Vagina (tissue), 2 donors: Measurements from ENCODE around the gene IGSF23. TPM values are rescaled to one million over a fixed set of nuclear protein-coding genes. Genes with fewer than 3 reads are reported as not detected.
A peak's percentile ranks its signal among the peaks of the same experiment; 100 is the strongest.

ENCODE experiments used
- DNase-seq, 2 donors: peaks; one replicate each; pipeline ENCODE4 v3.0.0-alpha.2; 2017; ENCODE audit errors: extremely low spot score in 2 of 2
- H3K27ac ChIP-seq: fragments of 200-600 bp; sonication (generic); one replicate; pipeline ENCODE4 v1.5.1; 2019
- H3K27me3 ChIP-seq: fragments of 200-600 bp; sonication (generic); one replicate; pipeline ENCODE4 v1.5.1; 2019
- H3K36me3 ChIP-seq, 2 donors: fragments of 200-600 bp; sonication (generic); one replicate each; pipeline ENCODE4 v1.5.1; 2017 to 2019
- H3K4me1 ChIP-seq: fragments of 200-600 bp; sonication (generic); one replicate; pipeline ENCODE4 v1.5.1; 2019
- H3K4me3 ChIP-seq, 2 donors: fragments of 200-600 bp; sonication (generic); 1 replicate in 1 of 2; 2 replicates in 1 of 2; pipeline ENCODE4 v1.5.1; 2016 to 2019
- H3K9me3 ChIP-seq: fragments of 200-600 bp; sonication (generic); one replicate; pipeline ENCODE4 v1.5.1; 2019
- POLR2A ChIP-seq, 2 donors: fragments of 450-650 bp; IDR thresholded peaks; one replicate each; pipeline ENCODE4 v1.6.1; 2017; ENCODE audit warnings: antibody characterized with exemption in 2 of 2, mild to moderate bottlenecking in 2 of 2, moderate library complexity in 2 of 2
- POLR2AphosphoS5 ChIP-seq, 2 donors: sonication (generic); formaldehyde crosslinking; IDR thresholded peaks; one replicate each; pipeline ENCODE4 v1.9.0; 2017; ENCODE audit warnings: antibody characterized with exemption in 2 of 2, mild to moderate bottlenecking in 2 of 2, low read depth in 1 of 2; ENCODE audit not compliant: insufficient read depth in 1 of 2
- intact Hi-C: fragments of 100-400 bp; cut with DNase I; formaldehyde crosslinking; loops from one replicate; pipeline ENCODE4 v1.15.1; 2023
- total RNA-seq: library from RNA; depleted of rRNA; stranded (reverse); fragments of >200 nt; gene quantifications from one replicate; pipeline ENCODE4 v1.2.3, GENCODE V29; 2016
- TF ChIP-seq, protein P1 (sequence below), 3 experiments: fragments of 450-650 bp in 2 of 3; fragments of 200-600 bp in 1 of 3; sonication (generic) in 1 of 3; IDR thresholded peaks; one replicate each; pipeline ENCODE4 v1.5.1; 2017 to 2019; ENCODE audit warnings: antibody characterized with exemption in 3 of 3, mild to moderate bottlenecking in 2 of 3, moderate library complexity in 2 of 3

The IGSF23 gene
- total RNA-seq, 1 donor from 2014 or later, result not detected

DNA sequence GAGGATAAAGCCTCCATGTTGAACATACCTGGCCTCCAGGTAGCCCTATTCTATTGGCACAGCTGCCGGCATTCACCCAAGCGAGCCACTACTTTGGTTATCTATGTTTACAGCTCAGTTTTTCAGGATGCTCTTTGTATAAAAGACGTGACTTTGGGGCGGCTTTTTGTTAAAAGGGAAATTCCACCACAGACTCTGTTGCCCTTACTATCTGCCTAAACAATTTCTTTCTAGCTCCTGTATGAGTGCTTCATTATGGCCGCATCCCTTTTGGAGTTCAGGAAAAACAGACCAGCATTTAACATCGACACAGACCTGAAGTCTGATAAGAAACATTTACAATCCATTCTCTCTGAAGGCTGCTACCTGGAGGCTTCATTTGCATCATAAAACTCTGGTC is 9.1 kb upstream of the IGSF23 start:
- intact Hi-C loops, result no loop called here
- Histone ChIP-seq H3K4me1 (no peaks in the 10 kb centered on the region), H3K27me3 (no peaks in the 10 kb centered on the region), H3K4me3 (no peak overlapping the region), H3K9me3 (no peaks in the 10 kb centered on the region), H3K27ac (no peak overlapping the region), H3K36me3 (no peaks in the 10 kb centered on the region)
- TF ChIP-seq POLR2AphosphoS5 (IDR thresholded peaks at IDR 0.05; ENCODE audit: insufficient read depth in 1 of 2, low read depth in 1 of 2) (no peak), POLR2A (IDR thresholded peaks at IDR 0.05) (no peak)
- TF ChIP-seq, protein P1, sequence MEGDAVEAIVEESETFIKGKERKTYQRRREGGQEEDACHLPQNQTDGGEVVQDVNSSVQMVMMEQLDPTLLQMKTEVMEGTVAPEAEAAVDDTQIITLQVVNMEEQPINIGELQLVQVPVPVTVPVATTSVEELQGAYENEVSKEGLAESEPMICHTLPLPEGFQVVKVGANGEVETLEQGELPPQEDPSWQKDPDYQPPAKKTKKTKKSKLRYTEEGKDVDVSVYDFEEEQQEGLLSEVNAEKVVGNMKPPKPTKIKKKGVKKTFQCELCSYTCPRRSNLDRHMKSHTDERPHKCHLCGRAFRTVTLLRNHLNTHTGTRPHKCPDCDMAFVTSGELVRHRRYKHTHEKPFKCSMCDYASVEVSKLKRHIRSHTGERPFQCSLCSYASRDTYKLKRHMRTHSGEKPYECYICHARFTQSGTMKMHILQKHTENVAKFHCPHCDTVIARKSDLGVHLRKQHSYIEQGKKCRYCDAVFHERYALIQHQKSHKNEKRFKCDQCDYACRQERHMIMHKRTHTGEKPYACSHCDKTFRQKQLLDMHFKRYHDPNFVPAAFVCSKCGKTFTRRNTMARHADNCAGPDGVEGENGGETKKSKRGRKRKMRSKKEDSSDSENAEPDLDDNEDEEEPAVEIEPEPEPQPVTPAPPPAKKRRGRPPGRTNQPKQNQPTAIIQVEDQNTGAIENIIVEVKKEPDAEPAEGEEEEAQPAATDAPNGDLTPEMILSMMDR (IDR thresholded peaks at IDR 0.05), result no peak
- DNase-seq, result no peak

GRCh38 chr19:44605547-44605946 is 7.8 kb upstream of the IGSF23 start:
- no peaks in the 10 kb centered on the region for H3K4me1 ChIP-seq
- no peak overlapping the region for H3K4me3 ChIP-seq
- intact Hi-C loops, result no loop called here
- no peak overlapping the region for H3K27ac ChIP-seq
- no peak for DNase-seq
- no peaks in the 10 kb centered on the region for H3K27me3 ChIP-seq
- TF ChIP-seq POLR2AphosphoS5 (IDR thresholded peaks at IDR 0.05; ENCODE audit: insufficient read depth in 1 of 2, low read depth in 1 of 2), result no peak
- TF ChIP-seq POLR2A (IDR thresholded peaks at IDR 0.05), result no peak
- TF ChIP-seq, protein P1 (IDR thresholded peaks at IDR 0.05), result no peak
- H3K36me3 ChIP-seq, result no peaks in the 10 kb centered on the region
- no peaks in the 10 kb centered on the region for H3K9me3 ChIP-seq

DNA sequence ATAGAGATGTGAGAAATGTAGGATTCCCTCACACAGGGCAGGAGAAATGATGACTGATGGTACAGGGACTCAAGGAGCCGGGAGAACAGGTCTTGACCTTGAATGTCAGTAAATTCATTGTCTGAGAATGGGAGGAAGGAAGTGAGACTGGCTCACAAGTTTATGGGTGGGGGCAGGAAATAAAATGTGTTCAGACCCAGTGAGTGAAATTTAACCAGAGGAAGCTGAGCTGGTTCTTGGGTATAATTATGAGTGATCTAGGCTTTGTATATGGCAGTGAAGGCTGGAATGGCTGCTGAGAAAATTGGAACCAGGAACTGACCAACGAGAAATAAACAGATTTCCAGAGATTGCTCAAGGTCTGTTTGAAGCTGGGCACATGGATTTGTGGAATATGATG is 6.3 kb upstream of the IGSF23 start:
- TF ChIP-seq POLR2A (IDR thresholded peaks at IDR 0.05) (no peak), POLR2AphosphoS5 (IDR thresholded peaks at IDR 0.05; ENCODE audit: insufficient read depth in 1 of 2, low read depth in 1 of 2) (peak in 1 of 2 donors; percentile 70)
- TF ChIP-seq, protein P1 (IDR thresholded peaks at IDR 0.05), result no peak
- no peaks in the 10 kb centered on the region for H3K36me3 ChIP-seq
- no peak for DNase-seq
- H3K4me1 ChIP-seq, result no peaks in the 10 kb centered on the region
- intact Hi-C loops, result no loop called here
- H3K9me3 ChIP-seq, result no peaks in the 10 kb centered on the region
- no peak overlapping the region for H3K27ac ChIP-seq
- H3K4me3 ChIP-seq, result no peak overlapping the region
- no peaks in the 10 kb centered on the region for H3K27me3 ChIP-seq

GRCh38 chr19:44607917-44608316 is 5.4 kb upstream of the IGSF23 start:
- no peaks in the 10 kb centered on the region for H3K9me3 ChIP-seq
- H3K27ac ChIP-seq, result no peak overlapping the region
- H3K4me3 ChIP-seq, result no peak overlapping the region
- TF ChIP-seq POLR2A (IDR thresholded peaks at IDR 0.05) (no peak), POLR2AphosphoS5 (IDR thresholded peaks at IDR 0.05; ENCODE audit: insufficient read depth in 1 of 2, low read depth in 1 of 2) (no peak)
- TF ChIP-seq, protein P1 (IDR thresholded peaks at IDR 0.05), result no peak
- DNase-seq, result no peak
- H3K36me3 ChIP-seq, result no peaks in the 10 kb centered on the region
- no peaks in the 10 kb centered on the region for H3K4me1 ChIP-seq
- intact Hi-C loops, result no loop called here
- no peaks in the 10 kb centered on the region for H3K27me3 ChIP-seq

GRCh38 chr19:44608391-44608821 is 5.0 kb upstream of the IGSF23 start:
- intact Hi-C loops, result no loop called here
- Histone ChIP-seq H3K4me3 (no peak overlapping the region), H3K27me3 (no peaks in the 10 kb centered on the region), H3K4me1 (no peaks in the 10 kb centered on the region), H3K9me3 (no peaks in the 10 kb centered on the region), H3K27ac (no peak overlapping the region), H3K36me3 (no peaks in the 10 kb centered on the region)
- no peak for TF ChIP-seq POLR2AphosphoS5 (IDR thresholded peaks at IDR 0.05; ENCODE audit: insufficient read depth in 1 of 2, low read depth in 1 of 2)
- no peak for TF ChIP-seq POLR2A (IDR thresholded peaks at IDR 0.05)
- TF ChIP-seq, protein P1 (IDR thresholded peaks at IDR 0.05), result no peak
- DNase-seq, result no peak
